WTC11 (cell line): ENCODE results near the gene ZNF189.

Experiments used
- ELF4 ChIP-seq: sonication (generic); formaldehyde crosslinking; IDR thresholded peaks from 2 replicates; pipeline ENCODE4 v1.8.1; 2022; ENCODE audit warnings: low read depth, mild to moderate bottlenecking, moderate library complexity, missing genetic modification reagents
- USF1 ChIP-seq: sonication (generic); formaldehyde crosslinking; IDR thresholded peaks from 2 replicates; pipeline ENCODE4 v1.8.0; 2022; ENCODE audit warnings: mild to moderate bottlenecking, missing genetic modification reagents
- TF ChIP-seq, protein P1 (sequence below): fragments of 200-600 bp; IDR thresholded peaks from 2 replicates; pipeline ENCODE4 v1.8.0; 2022; ENCODE audit warnings: antibody characterized with exemption
- TF ChIP-seq, protein P2 (sequence below): sonication (generic); formaldehyde crosslinking; IDR thresholded peaks from 2 replicates; pipeline ENCODE4 v1.8.1; 2022; ENCODE audit warnings: low read depth, missing genetic modification reagents, borderline replicate concordance

DNA sequence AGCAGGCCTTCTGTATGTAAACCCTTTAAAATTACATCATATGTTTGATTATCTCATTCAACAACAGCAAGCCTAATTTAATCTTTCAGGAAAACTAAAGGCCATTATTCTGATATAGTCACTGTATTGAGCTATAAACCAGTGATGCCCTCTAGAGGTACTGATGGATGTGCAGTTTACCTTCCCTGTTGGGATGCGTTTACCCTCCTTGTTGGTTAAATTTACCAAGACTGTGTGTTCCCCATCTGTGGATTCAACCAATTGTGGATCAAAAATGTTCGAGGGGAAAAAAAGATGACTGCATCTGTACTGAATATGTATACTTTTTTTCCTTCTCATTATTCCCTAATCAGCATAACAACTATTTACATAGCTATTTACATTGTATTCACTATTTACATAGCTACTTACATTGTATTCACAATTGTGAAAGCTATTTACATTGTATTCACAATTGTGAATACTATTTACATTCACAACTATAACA lies 10.1 kb upstream of the ZNF189 start:
- TF ChIP-seq, protein P1, sequence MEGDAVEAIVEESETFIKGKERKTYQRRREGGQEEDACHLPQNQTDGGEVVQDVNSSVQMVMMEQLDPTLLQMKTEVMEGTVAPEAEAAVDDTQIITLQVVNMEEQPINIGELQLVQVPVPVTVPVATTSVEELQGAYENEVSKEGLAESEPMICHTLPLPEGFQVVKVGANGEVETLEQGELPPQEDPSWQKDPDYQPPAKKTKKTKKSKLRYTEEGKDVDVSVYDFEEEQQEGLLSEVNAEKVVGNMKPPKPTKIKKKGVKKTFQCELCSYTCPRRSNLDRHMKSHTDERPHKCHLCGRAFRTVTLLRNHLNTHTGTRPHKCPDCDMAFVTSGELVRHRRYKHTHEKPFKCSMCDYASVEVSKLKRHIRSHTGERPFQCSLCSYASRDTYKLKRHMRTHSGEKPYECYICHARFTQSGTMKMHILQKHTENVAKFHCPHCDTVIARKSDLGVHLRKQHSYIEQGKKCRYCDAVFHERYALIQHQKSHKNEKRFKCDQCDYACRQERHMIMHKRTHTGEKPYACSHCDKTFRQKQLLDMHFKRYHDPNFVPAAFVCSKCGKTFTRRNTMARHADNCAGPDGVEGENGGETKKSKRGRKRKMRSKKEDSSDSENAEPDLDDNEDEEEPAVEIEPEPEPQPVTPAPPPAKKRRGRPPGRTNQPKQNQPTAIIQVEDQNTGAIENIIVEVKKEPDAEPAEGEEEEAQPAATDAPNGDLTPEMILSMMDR: no peak
- TF ChIP-seq USF1 (CRISPR knock-in tag) (no peak), ELF4 (CRISPR knock-in tag) (no peak)
- TF ChIP-seq, protein P2, sequence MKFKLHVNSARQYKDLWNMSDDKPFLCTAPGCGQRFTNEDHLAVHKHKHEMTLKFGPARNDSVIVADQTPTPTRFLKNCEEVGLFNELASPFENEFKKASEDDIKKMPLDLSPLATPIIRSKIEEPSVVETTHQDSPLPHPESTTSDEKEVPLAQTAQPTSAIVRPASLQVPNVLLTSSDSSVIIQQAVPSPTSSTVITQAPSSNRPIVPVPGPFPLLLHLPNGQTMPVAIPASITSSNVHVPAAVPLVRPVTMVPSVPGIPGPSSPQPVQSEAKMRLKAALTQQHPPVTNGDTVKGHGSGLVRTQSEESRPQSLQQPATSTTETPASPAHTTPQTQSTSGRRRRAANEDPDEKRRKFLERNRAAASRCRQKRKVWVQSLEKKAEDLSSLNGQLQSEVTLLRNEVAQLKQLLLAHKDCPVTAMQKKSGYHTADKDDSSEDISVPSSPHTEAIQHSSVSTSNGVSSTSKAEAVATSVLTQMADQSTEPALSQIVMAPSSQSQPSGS: no peak
